GM18498 (cell line): ENCODE results near the gene CERS2.

ENCODE experiments used
- ATAC-seq: cut with Tn5 transposase; IDR thresholded peaks from one replicate; pipeline ENCODE4 v1.9.1; 2021; ENCODE audit warnings: mild to moderate bottlenecking, moderate library complexity; ENCODE audit not compliant: unreplicated experiment

Gene CERS2

DNA sequence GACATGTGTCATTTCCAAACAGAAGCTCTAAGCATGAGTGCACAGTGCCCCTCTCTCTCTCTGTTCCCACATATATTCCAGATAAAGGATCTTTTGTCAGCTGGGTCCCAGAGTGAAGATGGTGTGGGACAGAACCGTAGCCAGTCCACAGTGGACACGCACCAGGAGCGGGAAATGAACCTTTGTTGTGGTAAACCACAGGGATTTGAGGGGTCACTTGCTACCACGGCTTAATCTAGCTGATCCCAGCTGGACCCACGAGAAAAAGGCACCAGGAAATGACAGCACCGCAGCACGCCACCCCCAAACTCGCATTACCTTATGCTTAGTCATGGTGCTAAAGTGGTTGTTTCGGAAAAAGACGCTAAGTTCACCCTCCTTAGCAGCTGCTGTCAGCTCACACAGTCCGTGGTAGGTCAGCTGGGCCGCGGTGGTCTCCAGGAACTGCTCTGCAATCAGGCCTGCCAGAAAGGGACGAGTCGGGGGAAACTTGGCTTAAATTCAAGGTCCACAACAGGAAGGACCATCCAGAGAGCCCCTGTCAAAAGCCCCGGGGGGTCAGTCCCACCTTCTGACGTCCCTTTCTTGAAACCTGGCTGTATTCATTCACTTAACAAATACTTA lies 24.5 kb upstream of the CERS2 start:
- ATAC-seq, result no peak

DNA sequence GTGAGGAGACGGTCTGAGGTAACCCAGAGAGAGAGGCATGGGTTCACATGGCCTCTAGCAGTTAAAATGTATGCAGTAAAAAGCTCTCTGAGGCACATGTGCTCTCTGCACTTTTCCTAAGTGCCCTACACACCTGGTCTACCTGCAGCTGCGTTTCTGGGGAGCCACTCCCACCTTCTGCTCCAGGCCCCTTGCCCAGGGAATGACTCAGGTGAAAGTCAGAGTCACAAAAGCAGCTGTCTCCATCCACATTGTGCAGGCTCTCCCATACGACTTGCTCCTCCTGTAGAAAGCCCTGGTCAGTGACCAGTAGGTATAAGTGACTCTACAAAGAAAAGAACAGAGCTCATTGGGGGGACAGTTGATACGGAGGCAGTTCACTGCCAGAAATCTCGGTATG lies 23.3 kb upstream of the CERS2 start:
- ATAC-seq, result no peak

DNA sequence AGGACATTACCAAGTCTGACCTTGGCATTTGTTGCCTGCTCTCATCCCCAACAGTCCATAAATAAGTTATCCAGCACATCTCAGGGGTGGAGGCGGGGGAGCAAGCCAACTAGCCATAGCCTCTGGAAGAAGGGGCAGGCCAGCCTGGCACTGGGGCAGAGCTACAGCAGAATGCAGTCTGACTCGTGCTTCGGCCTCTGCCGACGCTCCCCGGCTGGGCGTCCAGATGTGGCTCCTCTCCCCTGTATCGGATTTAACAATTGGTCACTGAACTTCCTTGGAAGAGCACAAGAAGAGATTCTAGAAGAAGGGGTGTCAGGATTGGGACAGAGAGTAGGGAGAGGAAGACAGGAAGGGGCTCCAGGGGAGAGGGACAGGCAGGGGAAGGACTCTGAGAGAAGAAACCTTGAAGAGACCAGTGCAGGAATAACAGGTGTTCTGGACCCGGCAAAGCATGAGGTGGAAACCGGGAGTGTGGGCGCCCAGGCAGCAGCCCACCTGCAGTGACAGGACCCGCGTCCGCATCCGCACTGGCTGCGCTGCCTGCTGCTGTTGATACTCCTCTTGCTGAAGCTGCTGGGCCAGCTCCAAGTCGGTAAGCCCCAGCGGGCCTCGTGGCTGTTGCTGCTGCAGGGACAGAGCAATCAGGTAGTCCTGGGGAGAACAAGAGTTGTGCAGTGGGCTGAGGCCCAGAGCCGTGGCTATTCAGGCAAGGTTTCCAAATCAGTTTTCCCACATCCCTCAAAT lies 22.7 kb upstream of the CERS2 start:
- ATAC-seq, result no peak

DNA sequence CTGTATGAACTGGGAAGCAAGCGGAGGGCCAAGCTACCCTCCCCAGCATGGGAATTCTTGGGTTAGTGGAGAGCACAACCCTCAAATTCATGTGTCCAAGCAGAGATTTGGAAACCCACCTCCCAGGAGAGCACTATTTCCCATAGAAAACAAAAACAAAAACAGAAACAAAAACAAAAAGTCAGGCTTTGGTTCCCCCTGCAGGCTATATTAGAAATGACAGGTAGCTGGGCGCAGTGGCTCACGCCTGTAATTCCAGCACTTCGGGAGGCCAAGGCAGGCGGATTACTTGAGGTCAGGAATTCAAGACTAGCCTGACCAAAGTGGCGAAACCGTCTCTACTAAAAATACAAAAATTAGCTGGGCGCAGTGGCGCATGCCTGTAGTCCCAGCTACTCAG lies 21.3 kb upstream of the CERS2 start:
- ATAC-seq, result no peak

DNA sequence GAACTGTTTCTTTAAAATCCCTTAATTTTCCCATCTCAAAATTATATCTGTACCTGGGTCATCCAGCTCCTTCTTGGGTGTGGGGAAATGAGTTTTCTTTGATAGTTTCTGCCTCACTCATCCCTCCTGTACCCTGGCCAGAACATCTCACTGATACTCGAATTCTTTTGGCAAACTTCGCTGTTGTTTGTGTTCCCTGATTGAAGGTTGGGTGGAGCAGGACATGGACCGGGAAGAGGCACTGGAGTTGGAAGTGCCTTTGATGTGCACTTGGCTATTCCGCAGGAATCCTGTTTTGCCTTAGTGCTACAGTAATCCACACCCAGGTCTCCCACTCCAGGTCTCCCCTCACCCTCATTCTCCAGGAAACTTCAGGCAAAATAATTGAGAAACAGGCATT lies 20.8 kb upstream of the CERS2 start:
- no peak for ATAC-seq

DNA sequence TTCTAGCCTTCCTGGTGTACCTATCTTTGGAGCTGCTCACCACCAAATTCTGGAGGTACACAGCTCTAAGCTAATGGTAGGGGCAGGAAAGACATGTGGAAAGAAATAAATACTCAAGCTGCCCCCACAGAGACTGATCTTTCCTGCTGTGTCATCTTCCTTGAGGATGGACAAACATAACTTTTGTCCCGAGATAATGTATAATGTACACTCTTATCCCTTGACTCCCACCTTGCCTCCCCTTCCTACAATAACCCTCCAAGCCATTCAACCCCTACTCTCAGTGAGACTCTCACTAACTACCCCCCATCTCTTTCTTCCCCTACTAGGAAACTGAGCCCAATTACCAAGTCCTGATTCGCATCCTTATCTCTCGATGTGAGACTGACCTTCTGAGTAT lies 19.6 kb upstream of the CERS2 start:
- no peak for ATAC-seq

DNA sequence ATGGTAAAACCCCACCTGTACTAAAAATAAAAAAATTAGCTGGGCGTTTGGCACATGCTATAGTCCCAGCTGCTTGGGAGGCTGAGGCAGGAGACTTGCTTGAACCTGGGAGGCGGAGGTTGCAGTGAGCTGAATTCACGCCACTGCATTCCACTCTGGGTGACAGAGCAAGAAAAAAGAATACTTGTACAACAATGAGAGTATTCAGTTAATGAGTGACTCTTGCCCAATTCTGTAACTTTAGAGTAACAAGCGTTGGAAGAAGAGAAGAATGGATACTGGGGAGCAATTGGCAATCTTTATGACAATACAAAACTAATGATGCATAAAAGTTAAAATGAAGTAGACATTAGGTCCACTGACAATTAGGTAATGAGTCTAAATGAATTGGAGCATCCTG lies 18.0 kb upstream of the CERS2 start:
- no peak for ATAC-seq

DNA sequence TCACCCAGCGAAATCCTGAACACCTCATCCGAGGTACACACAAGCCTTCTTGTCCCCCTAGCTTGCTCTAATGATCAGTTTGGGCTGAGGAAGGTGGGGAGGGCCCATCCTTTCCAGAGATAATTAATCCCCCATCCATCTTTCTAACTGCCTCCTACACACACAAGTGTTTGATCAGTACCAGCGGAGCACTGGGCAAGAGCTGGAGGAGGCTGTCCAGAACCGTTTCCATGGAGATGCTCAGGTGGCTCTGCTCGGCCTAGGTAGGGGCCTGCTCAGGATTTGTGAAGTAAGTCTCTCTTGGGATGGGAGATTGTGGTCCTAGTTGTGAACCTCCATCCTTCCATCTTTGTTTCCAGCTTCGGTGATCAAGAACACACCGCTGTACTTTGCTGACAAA lies 13.3 kb upstream of the CERS2 start:
- no peak for ATAC-seq

DNA sequence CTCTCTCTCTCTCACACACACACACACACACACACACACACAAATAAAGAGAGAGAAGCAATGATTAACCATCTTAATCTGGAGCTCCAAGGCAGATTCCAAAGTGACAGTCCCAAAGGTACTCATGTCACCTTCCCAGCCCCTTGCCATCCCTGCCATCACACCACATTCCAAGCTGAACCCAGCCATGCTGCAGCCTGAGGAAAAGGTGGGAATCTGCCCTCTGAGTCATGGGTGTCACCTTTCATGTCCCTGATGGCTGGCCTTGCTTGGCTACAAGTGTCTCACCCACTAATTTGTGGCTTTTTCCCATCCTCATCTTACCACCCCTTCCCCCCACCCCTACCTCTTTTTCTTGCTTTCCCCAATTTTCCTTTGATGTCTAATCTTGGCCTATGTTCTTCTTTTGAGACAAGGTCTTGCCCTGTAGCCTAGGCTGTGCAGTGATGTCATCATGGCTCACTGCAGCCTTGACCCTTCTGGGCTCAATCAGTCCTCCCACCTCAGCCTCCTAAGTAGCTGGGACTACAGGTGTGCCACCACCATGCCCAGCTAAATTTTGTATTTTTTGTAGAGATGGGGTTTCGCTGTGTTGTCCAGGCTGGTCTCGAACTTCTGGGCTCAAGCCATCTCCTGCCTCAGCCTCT lies 10.7 kb upstream of the CERS2 start:
- ATAC-seq, result no peak

DNA sequence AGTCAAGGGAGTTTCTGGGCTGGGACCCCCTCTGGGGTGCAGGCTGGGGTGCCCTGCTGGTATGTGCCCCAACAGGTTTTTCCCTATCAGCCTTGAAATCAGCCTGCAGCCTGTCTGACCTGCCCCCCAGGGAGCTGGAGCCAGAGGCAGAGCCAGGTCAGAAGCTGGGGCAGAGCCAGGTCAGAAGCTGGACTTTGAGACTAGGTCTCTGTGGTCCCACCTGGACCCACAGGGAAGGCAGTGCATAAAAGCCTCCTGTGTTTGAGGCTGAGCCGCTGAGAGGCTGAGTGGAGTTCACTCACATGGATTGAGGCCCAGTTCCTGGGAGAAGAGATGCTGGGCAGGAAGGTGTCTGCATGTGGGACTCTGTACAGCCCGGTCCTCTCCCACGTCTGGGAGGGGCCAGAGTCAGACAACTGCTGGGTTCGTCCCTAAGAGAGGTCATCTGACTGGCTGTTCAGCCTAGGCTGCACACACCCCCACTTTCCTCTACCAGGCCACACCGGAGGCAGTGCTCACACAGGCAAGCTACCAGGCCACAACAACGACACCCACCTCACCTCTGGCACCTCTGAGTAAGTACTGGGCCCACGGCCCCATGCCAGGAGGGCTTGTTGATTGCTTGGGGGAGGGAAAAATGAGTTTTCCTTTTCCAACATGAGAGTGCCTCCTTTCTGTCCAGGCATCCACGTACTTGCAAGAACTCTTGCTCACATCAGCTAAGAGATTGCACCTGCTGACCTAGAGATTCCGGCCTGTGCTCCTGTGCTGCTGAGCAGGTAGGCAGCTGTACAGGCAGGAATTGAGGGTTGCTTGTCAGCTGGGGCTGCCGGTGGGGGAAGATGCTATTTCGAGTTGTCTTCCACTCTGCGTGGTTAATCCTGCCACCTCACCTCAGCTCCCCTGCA lies 7.4 kb upstream of the CERS2 start, which contains the start of gene ANXA9:
Gene ANXA9 (plus strand): TSS at position 488 of the 908 bp plus-strand sequence. CDS start 814 bp downstream, outside the sequence.
- ATAC-seq, result no peak

DNA sequence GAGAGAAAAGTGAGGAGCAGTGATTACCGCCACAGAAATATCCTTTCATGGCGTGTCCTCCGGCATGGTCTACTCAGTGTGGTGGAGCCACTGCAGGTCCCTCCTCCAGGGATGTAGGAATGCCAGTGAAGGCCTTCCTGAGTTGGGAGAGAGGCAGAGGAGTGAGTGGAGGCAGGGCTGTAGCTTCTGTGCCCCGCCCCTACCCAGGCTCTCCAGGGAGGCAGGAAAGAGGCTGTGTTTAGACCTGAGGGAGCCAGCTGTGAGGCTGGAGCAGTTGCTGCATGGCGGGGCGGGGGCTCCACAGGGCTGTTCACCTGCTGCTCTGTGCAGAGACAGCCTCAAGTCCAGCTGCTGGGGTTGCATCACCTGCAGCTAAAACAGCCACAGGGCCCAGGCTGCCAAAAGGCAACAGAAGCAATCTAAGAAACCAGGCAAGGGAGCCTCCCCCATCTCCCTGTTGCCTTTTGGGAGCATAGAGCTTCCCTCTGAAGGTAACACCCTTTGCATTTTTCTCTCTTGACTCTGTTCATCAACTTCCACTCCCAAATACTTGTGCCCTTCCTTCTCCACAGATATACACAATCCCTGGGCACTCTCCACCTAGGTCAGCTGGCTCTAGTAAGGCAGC lies 6.7 kb upstream of the CERS2 start:
- no peak for ATAC-seq

DNA sequence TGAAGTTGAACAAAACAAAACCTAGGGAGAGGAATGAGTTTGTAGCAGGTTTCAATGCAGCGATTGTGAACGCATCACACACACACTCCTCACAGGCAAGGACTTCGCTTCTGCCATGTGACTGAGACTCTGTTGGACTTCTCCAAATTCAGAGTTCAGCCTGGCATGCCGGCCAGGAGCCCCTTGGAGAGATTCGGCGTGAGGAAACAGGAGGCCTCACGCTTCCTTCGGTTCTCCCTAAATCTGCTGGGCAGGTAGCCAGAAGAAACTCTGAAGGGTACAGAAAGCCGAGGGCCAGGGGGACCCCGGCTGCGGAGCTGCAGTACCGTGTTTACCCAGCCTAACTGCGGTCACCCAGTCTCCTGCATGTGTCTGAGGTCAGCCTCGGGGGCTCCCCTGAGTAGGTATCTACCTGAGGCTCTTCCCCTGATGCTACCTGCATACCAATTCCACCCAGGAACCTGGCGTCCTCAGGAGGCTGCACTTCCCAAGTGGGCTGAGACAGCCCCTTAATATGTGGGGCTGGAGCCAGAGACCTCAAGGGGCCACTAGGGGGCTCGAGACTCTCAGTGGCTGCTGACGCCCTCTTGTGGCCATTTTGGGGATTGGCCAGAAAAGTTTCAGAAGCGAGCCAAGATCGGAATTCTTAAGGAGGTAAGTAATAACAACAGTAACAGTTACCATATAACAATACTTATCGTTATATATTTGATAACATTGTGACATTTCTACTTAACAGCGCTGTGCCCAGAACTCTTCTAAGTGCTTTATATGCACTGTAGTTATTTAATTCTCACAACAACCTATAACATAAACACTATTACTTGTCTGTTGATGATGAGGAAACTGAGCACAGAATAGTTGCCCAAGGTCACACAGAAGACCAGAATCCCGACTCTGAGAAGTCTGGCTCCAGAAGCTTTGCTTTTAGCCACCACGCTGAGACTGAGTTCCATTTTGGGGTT lies 4.7 kb upstream of the CERS2 start:
- peak; percentile 45 for ATAC-seq

DNA sequence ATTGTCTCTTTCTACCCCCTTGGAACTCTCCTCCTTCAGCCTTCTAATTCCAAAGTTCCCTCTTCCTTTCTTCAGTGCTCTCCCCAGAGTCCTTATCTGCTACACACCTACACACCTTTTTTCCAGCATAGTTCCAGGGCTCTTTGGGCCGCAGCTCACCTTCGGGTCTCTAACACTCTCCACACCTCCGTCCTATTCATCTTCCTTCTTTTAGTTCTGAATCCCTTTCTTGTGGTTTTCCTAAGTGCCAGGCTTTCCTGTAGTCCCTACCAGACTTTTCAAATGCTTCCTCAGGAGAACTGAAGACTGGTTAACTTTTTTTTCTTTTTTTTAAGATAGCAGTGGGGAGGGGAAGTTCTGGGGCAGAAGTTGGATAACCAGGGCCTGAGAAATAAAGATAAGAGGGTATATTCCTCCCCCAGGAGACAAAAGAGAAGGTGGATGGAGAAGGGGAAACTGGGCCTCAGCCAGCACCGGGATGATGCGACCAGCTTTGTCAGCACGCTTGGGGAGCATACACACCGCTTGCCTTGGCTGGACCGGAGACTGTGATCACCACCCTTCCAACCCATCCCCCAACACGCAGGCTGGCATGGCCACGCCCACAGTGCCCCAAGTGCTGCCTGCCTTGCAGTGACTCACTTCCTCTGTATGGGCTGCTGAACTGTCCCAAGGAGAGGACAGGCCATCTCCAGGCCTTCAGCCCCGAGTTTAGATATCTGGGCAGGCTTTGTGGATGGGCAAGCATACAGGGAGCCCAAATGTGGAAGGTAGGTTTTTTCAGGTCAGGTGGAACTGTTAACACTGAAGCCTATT lies 2.5 kb upstream of the CERS2 start:
- ATAC-seq, result no peak

DNA sequence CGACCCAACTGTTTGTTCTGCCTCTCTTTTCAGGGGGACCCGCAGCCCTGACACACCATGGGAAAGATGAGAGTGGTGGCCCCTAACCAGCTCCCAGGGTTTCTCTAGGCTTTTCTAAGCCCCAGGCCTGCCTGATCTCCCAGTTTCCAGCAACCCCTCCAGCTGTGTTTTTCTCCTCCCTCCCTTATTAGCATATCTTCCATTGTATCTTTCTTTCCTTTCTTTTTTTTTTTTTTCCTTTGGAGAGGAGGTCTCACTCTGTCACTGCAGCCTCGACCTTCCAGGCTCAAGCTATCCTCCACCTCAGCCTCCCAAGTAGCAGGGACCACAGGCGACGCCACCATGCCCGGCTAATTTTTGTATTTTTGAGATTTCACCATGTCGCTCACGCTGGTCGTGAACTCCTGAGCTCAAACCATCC lies 1.8 kb upstream of the CERS2 start:
- no peak for ATAC-seq

DNA sequence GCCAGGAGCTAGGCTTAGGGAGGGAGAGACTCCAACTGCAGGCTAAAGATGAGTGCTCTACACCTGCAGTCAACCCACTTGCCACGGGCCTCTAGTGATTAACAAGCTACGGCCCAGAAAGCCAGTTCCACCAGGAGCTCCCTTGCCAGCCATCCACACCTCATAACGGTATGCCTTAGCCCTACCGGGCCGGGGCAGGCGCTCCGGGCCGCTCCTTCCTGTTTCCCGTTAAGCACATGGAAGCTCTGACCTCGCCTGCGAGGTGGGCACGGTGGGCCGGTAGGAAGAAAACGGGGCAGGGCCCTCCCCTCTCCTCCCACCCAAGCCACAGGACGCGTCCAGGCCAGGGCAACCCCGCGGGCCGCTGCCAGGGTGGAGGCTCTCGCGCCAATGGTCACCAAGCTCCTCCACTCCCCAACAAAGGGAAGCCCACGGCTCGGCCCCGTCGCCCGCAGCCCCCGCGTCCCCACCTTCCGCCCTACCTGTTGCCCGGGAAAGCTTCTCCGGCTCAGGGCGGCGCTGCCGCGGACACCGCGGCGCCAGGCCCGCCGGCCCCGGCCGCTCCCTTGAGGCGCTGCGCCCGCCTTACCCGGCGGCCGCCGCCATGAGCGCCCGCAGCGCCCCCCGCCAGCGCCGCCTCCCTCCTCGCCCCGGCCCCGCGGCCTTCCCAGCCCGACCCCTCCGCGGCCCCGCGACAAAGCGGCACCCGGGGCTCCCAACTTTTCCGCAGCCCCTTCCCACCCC lies 627 bp downstream of the CERS2 start:
- ATAC-seq, result peak; percentile 49

DNA sequence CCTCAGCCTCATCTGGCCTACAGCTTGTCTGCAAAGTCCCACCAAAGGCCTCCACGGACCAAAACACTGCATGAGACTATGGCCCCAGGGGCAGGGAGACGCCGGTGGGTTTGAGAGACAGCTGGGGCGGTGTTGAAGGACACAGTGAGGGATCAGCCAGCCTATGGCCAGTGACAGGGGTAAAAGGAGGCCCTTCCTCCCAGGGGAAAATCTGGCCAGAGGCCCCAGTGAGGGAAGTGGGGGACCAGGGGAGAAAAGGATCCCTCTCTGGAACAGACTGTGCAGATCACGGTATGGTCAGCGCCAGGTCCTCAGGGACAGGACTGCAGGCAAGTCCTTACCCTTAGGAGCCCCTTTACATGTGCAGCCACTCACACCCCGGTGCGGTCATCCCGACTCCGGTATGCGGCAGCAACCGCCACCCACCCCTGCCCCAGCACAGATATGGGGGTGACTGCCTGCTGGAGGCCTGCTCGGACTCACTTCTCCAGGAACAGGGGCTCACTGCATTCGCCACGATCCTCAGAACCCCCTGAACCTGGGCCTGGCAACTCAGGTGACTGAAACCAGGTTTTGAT lies 1.3 kb downstream of the CERS2 start:
- ATAC-seq, result no peak

DNA sequence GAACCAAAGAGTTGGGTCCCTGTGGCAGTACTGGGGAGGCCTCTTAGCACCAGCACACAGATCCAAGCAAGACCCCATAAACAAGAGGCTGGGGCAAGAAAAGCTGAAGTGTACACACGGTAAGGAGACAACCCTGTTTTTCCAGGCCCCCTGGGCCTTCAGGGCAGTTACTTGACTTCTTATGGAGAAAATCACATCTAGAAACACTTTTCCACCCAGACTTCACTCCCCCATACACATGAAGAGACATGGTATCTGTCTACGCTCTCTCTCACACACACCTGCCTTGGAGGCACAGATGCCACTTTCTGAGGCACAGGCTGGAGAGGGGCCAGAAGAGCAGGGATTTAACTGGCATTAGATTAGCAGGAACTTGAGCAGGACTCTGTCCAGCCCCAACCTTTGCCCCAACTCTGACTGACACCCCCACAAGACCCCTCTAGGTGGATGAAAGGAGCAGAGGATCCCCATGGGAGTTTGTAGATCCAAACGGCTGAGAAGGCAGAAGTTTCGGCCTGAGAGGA lies 2.2 kb downstream of the CERS2 start:
- ATAC-seq, result no peak
